ENCODE measurements around the gene ZNF222. TPM values are rescaled to one million over a fixed set of nuclear protein-coding genes. Genes with fewer than 3 reads are reported as not detected.

Gene ZNF222
- total RNA-seq = 7.1 and 7.5 TPM in 2 replicates

DNA sequence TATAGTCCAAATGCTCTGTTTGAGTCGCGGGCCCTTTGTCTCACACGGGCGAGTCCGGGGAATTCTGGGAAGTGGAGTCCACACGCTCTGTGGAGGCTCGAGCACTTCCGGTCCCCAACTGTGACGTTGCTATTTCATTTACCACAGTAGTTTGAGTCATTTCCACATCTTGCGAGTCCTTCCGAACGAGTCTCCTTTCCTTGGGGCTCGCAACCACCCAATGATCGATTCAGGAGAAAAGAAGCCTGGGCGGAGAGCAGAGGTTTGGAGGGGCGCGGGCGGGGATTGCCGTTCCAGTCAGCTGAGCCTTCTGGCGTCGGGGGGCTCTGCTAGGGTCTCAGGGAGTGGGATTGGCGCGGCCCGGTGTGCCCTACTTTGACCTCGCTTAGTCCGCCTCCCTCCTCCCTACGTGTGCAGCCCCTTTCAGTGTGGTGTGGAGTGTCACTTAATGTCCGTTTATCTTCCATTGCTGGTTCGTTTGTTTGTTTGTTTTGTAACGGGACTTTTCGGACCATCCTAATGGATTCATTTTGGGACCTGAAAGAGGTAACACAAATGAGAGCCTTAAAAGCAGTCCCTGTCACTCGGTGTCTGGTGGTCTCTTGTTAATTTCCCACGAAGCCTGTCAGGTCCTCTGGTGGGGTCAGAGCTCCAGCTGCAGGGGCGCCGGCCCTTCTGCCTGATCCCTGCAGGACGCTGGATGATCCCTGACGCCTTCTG is at the start of gene ZNF222:
ZNF222 (plus strand) TSS at position 163 of the 720 bp plus-strand sequence; CDS start at position 221, 58 bp downstream.

DNA sequence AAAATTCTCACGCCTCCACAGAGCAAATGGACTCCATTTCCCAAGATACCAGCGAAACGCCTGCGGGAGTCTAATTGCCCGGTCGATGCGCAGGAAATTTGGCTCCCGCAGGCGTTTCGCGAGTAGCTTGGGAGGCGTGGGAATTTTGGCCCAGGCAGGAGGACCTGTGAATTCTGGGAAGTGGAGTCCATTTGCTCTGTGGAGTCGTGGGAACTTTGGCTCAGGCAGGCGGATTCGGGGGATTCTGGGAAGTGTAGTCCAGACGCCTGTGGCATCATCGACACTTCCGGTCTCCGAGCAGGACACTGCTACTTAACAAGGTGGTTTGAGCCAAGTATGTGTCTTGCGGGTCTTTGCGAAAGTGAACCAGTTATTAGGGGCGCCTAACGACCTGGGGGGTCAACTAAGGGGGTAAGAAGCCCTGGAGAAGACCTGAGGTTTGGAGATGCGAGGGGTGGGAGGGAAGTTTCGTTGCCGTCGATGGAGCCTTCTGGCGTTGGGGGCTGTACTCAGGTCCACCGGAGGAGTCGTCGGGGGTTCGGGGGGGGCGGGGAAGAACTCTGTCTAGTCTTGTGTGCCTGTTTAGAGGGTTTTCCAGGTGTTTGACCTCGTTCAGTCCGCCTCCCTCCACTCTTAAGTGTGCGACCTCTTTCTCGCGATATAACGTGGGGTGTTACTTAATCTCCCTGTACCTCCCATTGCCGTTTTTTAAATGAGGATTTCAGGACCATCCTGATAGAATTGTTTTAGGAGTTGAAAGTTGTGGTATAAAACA is 41.1 kb upstream of the ZNF222 start, which contains the start of gene ZNF155:
ZNF155 (plus strand) TSS at position 277 of the 775 bp plus-strand sequence. CDS start 4,356 bp downstream, outside the sequence.

DNA sequence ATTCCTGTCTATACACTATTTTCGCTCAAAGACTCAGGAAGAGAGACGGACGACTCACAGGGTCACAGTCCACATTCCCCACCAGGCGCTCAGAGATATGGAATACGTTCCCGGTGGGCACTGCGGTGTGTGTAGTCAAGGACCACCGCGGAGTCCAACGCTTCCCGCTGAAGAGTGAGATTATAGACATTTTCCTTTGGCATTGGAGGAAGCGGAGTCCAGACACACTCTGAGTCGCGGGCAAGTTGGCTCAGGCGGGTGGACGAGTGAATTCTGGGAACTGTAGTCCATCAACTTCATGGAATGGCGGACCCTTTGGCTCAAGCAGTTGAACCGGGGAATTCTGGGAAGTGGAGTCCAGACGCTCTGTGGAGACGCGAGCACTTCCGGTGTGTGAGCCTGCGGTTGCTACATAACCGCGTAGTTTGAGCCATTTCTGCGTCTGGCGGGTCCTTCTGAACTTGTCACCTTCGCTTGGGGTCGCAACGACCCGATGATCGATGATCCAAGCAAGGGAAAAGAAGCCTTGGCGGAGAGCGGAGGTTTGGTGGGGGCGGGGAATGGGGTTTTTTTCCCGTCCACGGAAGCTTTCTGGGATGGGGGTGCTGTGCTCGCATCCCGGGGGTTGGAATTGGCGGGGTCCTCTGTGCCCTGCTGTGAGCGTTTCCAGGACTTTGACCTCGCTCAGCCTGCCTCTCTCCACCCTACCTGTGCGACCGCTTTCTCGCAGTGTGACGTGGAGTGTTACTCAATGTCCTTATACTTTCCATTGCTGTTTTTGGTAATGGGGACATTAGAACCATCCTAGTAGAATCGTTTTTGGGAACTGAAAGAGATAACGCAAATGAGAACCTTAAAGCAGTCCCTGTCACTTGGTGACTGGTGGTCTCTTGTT is 22.4 kb upstream of the ZNF222 start, which contains the start of gene ZNF230:
ZNF230 (plus strand) TSS at position 392 of the 895 bp plus-strand sequence. CDS start 4,122 bp downstream, outside the sequence.

DNA sequence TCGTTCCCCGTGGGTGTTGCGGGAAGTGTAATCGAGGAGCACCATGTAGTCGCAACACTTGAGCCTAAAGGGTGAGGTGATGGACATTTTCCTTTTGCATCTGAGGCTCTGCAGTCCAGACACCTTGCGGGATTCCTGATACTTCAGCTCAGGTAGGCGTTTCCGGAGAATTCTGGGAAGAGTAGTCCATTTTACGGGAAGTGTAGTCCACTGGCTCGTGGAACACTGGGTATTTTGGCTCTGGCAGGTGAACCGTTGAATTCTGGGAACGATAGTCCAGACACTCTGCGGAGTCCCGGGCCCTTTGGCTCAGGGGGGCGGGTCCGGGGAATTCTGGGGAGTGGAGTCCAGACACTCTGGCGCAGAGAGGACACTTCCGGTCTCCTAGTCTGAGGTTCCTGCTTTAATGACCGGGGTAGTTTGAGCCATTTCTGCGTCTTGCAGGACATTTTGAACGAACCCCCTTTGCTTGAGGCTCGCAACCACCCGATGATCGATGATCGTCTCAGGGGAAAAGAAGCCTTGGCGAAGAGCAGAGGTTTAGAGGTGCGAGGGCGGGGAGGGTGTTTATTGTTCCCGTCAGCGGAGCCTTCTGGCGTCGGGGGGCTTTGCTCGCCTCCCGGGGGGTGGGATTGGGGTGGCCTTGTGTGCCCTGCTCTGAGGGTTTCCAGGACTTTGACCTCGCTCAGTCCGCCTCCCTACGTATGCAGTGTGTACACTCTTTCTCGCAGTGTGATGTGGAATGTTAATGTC is 26.6 kb downstream of the ZNF222 start, which contains the start of gene ZNF223:
ZNF223 (plus strand) TSS at position 387 of the 753 bp plus-strand sequence. CDS start 3,141 bp downstream, outside the sequence.

DNA sequence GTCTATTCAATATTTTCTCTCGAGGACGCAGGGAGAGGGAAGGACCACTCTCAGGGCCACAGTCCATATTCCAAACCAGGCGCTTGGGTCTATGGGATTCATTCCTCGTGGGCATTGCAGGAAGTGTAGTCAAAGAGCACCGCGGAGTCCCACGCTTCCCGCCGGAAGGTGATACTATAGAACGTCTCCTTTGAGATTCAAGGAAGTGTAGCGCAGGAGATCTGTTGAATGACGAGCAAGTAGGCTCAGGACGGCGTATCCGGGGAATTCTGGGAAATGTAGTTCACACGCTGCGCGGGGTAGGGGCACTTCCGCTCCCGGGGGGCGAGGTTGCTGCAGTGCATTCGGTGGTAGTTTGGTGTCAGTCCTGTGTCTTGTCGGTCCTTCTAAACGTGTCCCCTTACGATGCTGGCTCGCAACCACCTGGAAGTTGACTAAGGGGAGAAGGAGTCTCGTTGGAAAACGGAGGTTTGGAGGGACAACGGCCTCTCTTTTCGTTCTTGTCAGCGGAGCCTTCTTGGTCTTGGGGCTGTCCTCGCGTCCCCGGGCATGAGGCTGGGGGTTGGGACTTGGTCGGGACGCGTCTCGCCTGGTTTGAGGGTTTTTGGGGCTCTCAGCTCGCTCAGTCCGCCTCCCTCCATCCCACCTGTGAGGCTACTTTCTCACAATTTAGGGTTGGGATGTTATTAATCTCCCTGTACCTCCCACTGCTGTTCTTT is 46.8 kb downstream of the ZNF222 start, which contains the start of gene ZNF284:
ZNF284 (plus strand) TSS at position 336 of the 719 bp plus-strand sequence. CDS start 4,231 bp downstream, outside the sequence.

Other genes starting within 250 kb of the ZNF222 start
- gene KCNN4, start 244.4 kb upstream of the ZNF222 start, total RNA-seq = 10.4 and 12.2 TPM in 2 replicates
- gene LYPD5, start 222.9 kb upstream of the ZNF222 start, total RNA-seq = 0.31 and 0.40 TPM in 2 replicates
- 10.8 and 12.9 TPM in 2 replicates for gene ZNF283, start 198.1 kb upstream of the ZNF222 start, total RNA-seq
- 1.7 and 3.4 TPM in 2 replicates for gene ZNF404, start 141.4 kb upstream of the ZNF222 start, total RNA-seq
- gene ZNF45, start 90.1 kb upstream of the ZNF222 start, total RNA-seq = 18.2 and 21.7 TPM in 2 replicates
- 7.8 and 8.8 TPM in 2 replicates for gene ZNF221, start 74.2 kb upstream of the ZNF222 start, total RNA-seq
- 8.9 and 9.4 TPM in 2 replicates for gene ZNF155, start 41.2 kb upstream of the ZNF222 start, total RNA-seq
- 3.2 and 4.1 TPM in 2 replicates for gene ZNF230, start 22.4 kb upstream of the ZNF222 start, total RNA-seq
- gene ZNF223, start 26.7 kb downstream of the ZNF222 start, total RNA-seq = 4.6 and 4.8 TPM in 2 replicates
- 3.3 and 3.7 TPM in 2 replicates for gene ZNF284, start 46.8 kb downstream of the ZNF222 start, total RNA-seq
- 23.1 and 27.4 TPM in 2 replicates for gene ZNF224, start 69.0 kb downstream of the ZNF222 start, total RNA-seq
- 7.1 and 7.8 TPM in 2 replicates for gene ZNF225, start 88.0 kb downstream of the ZNF222 start, total RNA-seq
- gene ZNF234, start 116.2 kb downstream of the ZNF222 start, total RNA-seq = 12.4 and 16.6 TPM in 2 replicates
- 21.4 and 22.1 TPM in 2 replicates for gene ZNF226, start 139.7 kb downstream of the ZNF222 start, total RNA-seq
- 22.5 and 24.3 TPM in 2 replicates for gene ZNF227, start 187.2 kb downstream of the ZNF222 start, total RNA-seq
- 1.8 and 2.2 TPM in 2 replicates for gene ZNF233, start 234.5 kb downstream of the ZNF222 start, total RNA-seq